Sciatic nerve (tissue), 2 donors: Measurements from ENCODE around the gene MYO1G. TPM values are rescaled to one million over a fixed set of nuclear protein-coding genes. Genes with fewer than 3 reads are reported as not detected.
A peak's percentile ranks its signal among the peaks of the same experiment; 100 is the strongest.
"Not testable (repeated sequence)": the region's sequence is repeated elsewhere in the genome, so short reads cannot be mapped to it uniquely, and the experiment has no call there.

ENCODE experiments used
- ATAC-seq: fragments of 200-7000 bp; cut with Tn5 transposase; one replicate; pipeline ENCODE4 v1.9.1; 2020; ENCODE audit warnings: mild to moderate bottlenecking, moderate library complexity
- DNase-seq: peaks from one replicate; pipeline ENCODE4 v3.0.0-alpha.2; 2020; ENCODE audit warnings: low spot score
- intact Hi-C: fragments of 100-400 bp; cut with DNase I; formaldehyde crosslinking; loops from one replicate; pipeline ENCODE4 v1.14.2; 2022
- total RNA-seq: library from RNA; stranded (reverse); fragmentation: NEBNext Ultra II Directional; extraction: Animal tissue kit (Norgen Biotek cat#: 25700); gene quantifications from one replicate; pipeline ENCODE4 v1.2.1, GENCODE V29; 2021
- donor health status: DM: no; HTN: no; CAD: no.
- donor health status: DM: no; HTN: no; CAD: no.

MYO1G gene
- 8.8 TPM for total RNA-seq

DNA sequence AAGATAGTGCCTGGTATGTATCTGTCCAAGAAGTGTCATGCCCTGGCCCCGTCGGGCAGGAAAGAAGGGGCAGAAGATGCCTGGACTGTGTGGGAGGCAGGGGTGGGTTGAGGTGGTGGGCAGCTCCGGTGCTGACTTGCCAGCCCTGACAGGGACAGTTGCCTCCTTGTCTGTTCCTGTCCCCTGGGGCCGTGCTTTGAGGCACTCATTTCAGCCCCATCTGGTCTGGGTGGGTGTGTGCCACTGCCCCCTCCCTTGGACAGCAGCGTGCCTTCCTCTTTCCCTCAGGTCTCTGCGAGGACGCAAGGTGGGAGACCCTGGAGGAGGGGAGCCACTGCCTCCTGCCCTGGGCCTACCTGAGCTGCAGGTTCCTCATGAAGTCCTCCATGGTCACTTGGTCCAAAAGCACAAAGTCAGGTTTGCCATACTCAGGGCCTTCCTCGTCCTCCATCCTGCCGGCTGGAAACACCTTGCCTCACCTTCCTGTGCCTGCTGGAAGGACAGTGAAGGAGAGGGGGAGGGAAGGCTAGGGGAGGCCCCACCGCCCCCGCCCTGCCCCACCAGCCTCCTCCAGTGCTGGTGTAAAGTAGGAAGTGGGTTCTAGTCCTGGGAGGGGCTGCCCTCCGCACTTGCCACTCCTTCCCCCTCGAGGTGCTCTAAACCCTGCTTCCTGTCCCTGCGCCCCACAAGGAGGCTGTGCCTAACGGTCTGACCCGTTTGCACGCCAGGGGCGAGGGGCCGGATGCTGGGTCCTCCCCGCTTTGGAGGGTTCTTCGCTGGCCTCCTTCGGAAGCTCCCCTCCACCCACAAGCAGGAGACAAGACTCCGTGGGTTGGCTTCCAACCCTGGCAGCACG is at the start of gene MYO1G:
TSS of gene MYO1G (minus strand) at position 505 of the 856 bp plus-strand sequence. CDS start at position 451, 54 bp downstream.
- DNase-seq (no peak), ATAC-seq (peak; percentile 36)
- intact Hi-C loops = no loop called here

DNA sequence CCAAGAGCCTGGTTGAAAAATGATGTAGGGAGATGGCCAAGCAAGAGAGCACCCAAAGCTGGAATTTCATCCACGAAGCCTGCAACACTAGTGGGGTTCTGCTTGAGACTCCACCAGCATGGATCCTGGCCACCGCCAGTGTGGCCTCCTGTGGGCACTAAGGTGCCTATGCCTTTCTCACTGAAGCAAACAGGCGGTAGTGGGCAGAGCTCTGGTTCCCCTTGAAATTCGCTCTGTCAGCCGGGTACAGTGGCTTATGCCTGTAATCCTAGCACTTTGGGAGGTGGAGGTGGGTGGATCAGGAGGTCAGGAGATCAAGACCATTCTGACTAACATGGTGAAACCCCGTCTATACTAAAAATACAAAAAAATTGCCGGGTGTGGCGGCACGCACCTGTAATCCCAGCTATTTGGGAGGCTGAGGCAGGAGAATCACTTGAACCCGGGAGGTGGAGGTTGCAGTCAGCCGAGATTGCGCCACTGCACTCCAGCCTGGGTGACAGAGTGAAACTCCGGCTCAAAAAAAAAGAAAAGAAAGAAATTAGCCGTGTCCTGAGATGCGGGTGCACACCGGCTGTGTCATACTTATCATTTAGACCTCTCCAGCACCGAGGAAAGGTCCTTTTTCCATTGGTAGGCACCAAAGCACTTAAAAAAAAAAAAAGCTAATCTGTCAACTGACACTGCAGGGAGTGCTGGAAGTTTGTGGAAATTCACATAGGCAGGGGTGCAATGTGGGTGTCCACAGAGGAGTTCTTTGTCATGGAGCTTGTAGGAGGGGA is 49.5 kb upstream of the MYO1G start:
- DNase-seq (no peak), ATAC-seq (no peak)
- intact Hi-C loops = no loop called here

DNA sequence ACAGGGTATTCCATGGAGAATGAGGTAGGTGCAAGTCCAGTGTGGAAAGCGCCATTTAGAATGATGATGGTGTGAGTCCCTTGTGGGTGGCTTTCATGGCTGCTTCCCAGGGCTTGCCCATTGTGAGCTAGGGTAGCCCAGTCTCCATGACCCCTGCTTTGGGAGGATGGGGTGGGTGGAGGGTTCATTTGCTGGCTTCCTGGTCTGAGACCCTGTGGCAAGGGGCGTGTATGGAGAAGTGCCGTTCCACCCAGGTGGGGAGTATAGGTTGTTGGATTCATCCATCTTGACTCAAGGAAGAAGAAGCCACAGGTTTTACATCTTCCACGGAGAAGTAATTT is 48.9 kb upstream of the MYO1G start:
- peak; percentile 48 for ATAC-seq
- DNase-seq = no peak
- intact Hi-C loops = no loop called here

DNA sequence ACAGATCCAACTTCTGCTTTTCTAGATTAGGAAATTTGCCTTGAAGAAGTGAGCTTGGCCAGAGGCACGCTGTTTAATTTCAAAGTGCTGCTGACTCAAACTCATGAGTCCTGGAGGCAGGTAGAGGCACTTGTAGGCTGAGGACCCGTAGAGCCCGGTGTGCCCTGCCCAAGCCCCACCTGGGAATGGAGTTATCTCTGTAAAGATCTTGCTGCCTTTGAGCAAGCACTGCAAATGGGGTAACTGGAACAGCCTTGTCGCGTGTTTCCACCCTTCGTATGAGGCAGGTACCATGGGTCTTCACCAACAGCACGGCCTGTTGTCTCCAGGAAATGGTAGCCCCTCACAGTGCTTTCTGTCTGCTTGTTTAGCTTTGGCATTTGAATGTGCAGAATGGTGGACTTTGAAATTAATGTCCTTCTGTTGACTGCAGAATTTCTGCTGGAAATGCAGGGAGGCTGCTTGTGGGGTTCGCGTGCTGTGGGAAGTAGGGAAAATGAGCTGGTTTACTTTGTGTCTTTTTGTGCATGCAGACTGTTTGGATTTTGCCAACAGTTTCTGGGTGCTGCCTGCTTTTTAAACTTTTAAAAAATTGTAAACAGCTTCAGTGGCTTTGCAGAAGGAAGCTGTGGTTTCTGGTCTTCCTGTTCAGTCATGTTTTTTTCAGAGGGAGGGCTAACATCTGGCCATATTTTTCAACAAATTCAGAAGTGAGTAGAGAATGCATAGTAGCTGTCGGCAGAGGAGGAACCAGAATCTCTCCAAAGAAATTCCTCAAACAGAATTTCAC is 48.4 kb upstream of the MYO1G start:
- ATAC-seq (peak; percentile 73), DNase-seq (no peak)
- intact Hi-C loops = no loop called here

DNA sequence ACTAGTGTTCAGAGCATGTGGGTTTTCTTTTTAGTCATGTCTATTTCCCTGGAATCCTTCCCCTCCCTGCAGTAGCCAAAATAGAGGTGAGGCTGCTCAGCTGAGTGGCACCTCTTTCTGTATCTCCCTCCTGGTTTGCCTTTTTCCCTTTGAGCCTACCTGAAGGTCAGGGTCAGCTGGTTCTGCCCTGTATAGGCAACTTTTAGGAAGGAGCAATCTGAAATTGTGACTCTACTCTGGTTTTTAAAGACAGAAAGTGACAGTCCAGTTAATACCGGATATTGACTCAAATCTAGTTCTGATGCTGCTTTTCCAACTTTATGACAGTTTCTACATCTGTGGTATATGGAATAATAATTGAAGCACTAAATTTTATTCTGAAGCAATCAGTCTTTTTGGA is 47.2 kb upstream of the MYO1G start:
- intact Hi-C loops = no loop called here
- ATAC-seq (no peak), DNase-seq (no peak)

DNA sequence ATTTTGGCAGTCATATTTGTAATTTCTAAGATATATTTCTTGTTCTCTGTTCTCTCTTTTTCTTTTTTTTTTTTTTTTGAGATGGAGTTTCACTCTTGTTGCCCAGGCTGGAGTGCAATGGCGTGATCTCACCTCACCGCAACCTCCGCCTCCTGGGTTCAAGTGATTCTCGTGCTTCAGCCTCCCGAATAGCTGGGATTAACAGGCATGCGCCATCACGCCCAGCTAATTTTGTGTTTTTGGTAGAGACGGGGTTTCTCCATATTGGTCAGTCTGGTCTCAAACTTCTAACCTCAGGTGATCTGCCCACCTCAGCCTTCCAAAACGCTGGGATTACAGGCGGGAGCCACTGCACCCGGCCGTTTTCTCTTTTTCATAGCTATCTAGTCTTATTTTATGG is 46.7 kb upstream of the MYO1G start:
- ATAC-seq, DNase-seq, intact Hi-C loops: not testable (repeated sequence)

DNA sequence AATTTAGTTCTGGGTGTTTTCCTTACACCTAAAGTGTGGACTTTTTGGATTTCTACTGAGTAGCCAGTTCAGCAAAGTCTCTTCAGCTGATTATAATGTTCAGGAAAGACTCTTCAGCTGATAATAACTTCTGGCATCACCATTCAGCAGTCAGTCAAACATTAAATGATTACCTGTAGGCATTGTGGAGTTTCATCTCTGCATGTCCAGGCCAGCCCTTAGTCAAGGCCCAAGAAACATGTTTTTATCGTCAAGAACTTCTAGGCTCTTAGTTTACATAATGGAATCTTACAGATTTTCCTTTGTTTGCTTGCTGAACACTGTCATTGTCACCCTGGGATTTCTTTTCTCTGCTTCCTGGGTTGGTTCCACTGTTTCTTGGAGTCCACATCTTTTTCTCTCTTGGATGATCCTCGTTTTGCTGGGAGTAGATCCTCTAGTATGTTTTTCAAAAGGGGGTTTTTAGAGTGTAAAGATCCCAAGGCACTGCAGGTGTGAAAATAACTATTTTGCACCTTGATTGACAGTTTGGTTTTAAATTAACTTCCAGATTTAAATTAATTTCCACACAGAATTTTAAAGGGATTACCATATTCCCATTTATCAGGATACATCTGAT is 45.4 kb upstream of the MYO1G start:
- DNase-seq (no peak), ATAC-seq (no peak)
- intact Hi-C loops = no loop called here

DNA sequence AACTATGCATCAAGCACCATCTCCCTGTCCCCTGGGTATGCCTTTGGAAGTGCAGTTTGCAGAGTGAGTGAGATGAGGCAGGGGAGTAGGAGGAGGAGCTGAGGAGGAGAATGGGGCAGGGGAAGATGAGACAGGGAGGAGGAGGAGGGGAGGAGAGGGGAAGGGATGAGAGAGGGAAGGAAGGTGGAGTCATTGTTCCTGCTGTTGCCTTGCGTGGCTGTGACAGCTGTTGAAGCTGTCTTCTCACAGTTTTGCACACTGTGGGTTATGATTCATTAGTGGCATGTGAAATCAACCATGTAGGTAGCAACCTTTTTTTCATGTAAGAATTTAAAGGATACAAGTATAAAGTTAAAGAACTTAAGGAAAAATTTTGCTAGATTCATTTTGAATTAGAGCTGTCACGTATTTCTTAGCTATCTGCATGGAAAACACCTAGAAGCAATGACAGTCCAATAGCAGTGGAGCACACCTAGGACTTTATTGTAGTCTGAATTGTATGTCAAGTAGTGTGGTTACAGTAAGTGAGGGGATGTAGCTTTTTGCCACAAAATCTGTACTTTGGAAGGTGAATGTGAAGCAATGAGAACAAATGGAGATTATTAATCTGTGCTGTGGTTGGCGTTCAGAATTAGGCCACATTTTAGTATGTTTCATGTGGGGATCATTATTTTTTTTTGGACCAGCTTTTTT is 42.9 kb upstream of the MYO1G start:
- ATAC-seq (no peak), DNase-seq (no peak)
- intact Hi-C loops = no loop called here

DNA sequence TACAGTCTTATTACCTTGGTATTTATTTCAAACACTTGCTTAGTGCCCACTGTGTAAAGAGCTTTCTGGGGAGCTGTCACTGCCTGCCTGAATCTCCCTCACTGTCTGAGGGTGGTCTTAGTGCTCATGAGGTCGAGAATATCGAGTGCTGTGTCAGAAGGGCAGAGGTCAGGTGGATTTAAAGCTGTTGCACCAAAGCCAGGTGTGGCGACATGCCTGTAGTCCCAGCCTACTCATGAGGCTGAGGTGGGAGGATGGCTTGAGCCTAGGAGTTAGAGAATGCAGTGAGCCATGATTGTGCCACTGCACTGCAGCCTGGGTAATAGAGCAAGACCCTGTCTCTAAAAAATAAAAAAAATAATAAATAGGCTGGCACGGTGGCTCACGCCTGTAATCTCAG is 42.1 kb upstream of the MYO1G start:
- DNase-seq = no peak
- ATAC-seq = no peak
- intact Hi-C loops = no loop called here

DNA sequence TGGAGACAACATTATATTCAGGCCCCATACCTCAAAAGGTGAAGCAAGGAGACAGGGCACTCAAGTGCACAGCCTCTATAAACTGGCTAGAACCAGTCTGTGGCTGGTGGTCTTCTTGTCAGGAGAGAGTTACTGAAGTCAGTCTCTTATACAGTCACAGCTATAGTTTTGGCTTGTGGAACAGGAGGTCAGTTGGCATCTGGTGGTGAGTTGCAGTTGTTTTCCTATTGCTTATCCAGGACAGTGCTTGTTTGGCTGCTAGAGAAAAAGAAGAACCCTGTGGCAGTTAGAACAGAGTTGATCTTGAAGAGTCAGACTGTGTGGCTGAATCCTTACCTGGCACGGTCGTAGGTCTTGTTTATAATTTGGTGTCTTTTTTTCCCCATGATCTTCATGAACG is 38.4 kb upstream of the MYO1G start:
- no peak for ATAC-seq
- intact Hi-C loops = no loop called here
- DNase-seq = no peak

DNA sequence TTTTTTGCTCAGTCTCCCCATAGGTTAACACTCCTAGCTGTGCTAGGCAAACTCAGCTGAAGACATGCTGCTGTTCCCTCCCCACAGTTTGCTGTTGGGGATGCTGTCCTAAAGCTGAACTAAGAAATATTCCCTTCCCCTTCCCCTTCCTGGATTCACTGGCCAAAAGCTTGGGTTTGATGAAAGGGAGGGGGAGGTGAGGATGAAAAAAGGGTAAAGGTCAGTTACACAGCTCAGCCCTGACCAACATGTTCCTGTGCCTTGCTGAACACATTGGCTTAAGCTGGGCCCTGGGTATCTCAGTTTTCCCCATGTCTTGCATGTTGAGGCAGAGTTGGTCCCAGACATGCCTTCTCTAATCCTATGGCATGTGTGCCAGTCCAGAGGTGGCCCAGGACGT is 36.5 kb upstream of the MYO1G start:
- intact Hi-C loops = no loop called here
- DNase-seq (no peak), ATAC-seq (no peak)

DNA sequence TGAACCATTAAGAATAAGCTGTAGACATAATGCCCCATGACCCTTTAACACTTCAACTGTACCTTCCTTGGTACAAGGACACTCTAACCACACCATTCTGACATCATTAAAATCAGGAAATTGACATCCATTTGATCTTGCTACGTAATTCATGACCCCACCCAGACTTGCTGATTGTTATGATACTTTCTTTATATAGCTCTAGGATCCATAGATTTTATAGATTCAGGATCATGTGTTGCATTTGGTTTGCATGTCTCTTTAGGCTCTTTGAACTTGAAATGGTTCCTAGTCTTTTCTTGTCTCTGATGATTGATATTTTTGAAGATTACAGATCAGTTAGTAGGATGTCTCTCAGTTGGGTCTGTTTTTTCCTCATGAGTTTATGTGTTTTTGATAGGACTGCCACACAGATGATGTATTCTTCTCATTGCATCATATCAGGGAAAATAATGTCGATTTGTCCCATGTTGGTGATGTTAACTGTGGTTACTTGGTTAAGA is 34.7 kb upstream of the MYO1G start:
- intact Hi-C loops = no loop called here
- ATAC-seq (no peak), DNase-seq (no peak)

DNA sequence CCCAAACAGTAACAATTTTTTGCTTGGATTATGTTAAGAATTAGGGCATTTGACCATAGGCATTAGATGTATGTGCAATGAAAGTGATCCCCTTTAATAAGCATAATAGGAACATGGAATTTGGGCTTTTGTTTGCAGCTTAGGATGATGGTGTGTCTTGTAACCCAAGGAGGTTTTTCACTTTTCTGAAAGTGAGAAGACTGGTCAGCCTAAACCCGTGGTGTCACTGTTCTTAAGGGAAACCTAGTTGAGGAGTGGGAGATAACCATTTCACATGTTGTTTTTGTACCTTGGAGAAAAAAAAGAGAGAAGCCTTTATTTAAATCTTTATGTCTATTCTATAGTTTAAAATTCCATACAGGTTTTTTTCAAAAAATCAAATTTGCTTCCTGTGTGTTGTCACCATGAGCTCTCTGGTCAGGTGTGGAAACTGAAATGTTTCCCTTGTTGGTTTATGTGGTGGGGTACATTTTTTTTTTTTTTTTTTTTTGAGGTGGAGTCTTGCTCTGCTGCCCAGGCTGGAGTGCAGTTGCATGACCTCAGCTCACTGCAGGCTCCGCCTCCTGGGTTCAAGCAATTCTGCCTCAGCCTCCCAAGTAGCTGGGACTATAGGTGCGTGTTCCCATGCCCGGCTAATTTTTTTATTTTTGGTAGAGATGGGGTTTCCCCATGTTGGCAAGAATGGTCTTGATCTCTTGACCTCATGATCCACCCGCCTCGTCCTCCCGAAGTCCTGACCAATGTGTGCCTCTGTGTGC is 28.9 kb upstream of the MYO1G start:
- DNase-seq (no peak), ATAC-seq (no peak)
- intact Hi-C loops = no loop called here

DNA sequence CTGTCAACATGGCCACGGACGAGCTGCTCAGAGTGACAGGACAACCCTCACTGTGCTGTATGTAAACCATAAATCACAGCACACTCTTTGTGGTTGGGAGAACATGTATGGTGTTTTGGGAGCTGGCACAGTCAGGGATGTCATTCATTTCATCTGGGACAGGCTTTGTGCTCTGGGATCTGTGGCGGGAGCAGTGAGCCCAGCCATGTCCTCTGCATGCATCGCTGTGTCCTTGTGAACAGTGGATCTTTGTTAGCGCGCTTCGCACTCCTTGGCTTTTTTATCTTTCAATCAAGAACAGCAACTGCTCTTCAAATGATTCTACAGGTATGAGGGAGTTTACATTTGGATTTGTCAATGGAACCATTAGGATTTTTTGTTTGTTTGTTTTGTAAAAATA is 28.3 kb upstream of the MYO1G start:
- ATAC-seq (no peak), DNase-seq (no peak)
- intact Hi-C loops = no loop called here

DNA sequence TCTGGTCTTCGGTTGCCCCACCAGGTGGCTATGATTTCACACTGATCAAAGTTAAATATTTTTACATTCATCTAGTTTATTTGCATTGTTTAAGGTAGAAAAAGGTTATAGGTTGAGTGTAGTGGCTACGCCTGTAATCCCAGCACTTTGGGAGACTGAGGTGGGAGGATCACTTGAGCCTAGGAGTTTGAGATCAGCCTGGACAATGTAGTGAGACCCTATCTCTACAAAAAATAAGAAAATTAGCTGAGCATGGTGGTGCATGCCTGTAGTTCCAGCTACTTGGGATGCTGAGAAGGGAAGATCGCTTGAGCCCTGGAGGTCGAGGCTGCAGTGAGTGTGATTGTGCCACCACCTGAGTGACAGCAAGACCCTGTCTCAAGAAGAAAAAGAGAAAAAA is 25.0 kb upstream of the MYO1G start:
- intact Hi-C loops = no loop called here
- DNase-seq (no peak), ATAC-seq (no peak)

DNA sequence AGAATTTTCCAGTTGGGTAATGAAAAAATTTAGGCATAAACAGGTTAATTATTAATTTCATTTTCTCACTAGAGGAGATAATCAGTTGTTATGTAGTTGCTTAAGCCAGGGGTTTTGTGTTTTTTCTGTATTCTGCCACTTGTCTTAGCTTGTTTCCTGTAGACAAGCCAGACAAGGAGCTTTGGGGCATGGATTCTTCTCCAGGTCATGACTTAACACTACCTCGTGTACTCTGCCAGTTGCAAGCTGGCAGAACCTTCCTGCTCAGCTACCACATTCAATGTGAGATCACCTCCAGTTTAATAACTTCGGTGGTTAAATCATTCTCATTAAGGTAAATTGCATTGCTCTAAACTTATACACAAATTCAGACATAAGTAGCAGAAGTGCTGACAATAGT is 23.0 kb upstream of the MYO1G start:
- no peak for ATAC-seq

DNA sequence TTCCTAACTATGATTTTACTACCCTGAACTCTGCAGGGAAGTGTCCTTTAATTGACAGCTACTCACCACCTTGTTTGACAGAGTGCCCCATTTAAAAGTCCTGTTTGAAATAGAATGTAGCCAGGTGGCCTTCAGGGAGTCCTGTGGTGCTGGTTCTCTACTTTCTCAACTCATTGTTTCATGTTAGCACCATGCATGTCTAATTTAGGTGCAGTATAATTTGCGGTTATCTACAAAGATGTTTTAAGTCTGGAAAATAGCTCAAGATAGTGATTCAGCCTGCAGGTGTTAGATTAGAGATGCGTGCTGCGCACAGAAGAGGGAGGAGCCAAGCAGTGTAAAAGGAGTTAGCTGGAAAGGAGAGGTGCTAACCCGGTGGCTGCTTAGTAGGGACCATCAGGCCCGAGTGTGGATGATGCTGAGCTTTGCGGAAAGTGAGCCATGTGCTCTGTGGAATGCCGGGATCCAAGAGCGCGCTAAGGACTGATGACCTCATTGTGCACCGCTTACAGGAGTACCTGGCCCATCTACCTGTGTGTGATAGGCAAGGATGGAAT is 22.4 kb upstream of the MYO1G start:
- no peak for ATAC-seq
- no peak for DNase-seq
- intact Hi-C loops = no loop called here

More for the DNA sequence above, 23.0 kb upstream of the MYO1G start:
- intact Hi-C loops = no loop called here
- no peak for DNase-seq
